ENCODE data around the gene OR5K3.

OR5K3 gene

GRCh38 chr3:98390366-98390765 is at the start of gene OR5K3:
Gene OR5K3, plus strand, starts transcription at chr3:98390666. Its CDS starts 0 bp downstream, at chr3:98390666.
- FAIRE-seq (no peak), DNase-seq (ENCODE audit: insufficient read length, low spot score) (no peak)
- no peak for TF ChIP-seq POLR2A (IDR thresholded peaks at IDR 0.05; ENCODE audit: low read depth, low read length)

DNA sequence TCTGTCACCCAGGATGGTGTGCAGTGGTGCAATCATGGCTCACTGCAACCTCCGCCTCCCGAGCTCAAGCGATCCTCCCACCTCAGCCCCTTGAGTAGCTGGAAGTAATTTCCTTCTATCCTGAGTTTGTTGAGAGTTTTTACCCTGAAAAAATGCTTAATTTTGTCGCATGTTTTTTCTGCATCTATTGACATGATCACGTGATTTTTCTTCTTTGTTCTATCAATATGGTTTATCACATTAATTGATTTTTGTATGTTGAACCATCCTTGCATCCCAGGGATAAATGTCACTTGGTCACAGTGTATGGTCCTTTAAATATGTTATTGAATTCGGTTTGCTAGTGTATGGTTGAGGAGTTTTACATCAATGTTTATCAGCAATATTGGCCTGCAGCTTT is 48.7 kb upstream of the OR5K3 start:
- TF ChIP-seq POLR2A (IDR thresholded peaks at IDR 0.05; ENCODE audit: low read depth, low read length): no peak
- DNase-seq (ENCODE audit: insufficient read length, low spot score): no peak
- no peak for FAIRE-seq

GRCh38 chr3:98343647-98344507 is 46.6 kb upstream of the OR5K3 start:
- peak; percentile 7 for DNase-seq (ENCODE audit: insufficient read length, low spot score)

GRCh38 chr3:98350082-98350481 is 40.4 kb upstream of the OR5K3 start:
- TF ChIP-seq POLR2A (IDR thresholded peaks at IDR 0.05; ENCODE audit: low read depth, low read length): no peak
- no peak for DNase-seq (ENCODE audit: insufficient read length, low spot score)
- FAIRE-seq: no peak

More at GRCh38 chr3:98343647-98344507, 46.6 kb upstream of the OR5K3 start:
- peak; percentile 58 for FAIRE-seq
- no peak for TF ChIP-seq POLR2A (IDR thresholded peaks at IDR 0.05; ENCODE audit: low read depth, low read length)

GRCh38 chr3:98353554-98353953 is 36.9 kb upstream of the OR5K3 start, which contains the start of gene OR5K4:
Gene OR5K4, plus strand, starts transcription at chr3:98353854. Its CDS starts 0 bp downstream, at chr3:98353854.
- no peak for DNase-seq (ENCODE audit: insufficient read length, low spot score)
- no peak for FAIRE-seq
- TF ChIP-seq POLR2A (IDR thresholded peaks at IDR 0.05; ENCODE audit: low read depth, low read length): no peak

GRCh38 chr3:98359250-98359649 is 31.2 kb upstream of the OR5K3 start:
- DNase-seq (ENCODE audit: insufficient read length, low spot score) (no peak), FAIRE-seq (no peak)
- TF ChIP-seq POLR2A (IDR thresholded peaks at IDR 0.05; ENCODE audit: low read depth, low read length): no peak

GRCh38 chr3:98359993-98360675 is 30.3 kb upstream of the OR5K3 start:
- TF ChIP-seq POLR2A (IDR thresholded peaks at IDR 0.05; ENCODE audit: low read depth, low read length): no peak
- no peak for DNase-seq (ENCODE audit: insufficient read length, low spot score)
- no peak for FAIRE-seq

GRCh38 chr3:98360681-98361080 is 29.8 kb upstream of the OR5K3 start:
- TF ChIP-seq POLR2A (IDR thresholded peaks at IDR 0.05; ENCODE audit: low read depth, low read length): no peak
- FAIRE-seq (no peak), DNase-seq (ENCODE audit: insufficient read length, low spot score) (no peak)

GRCh38 chr3:98361289-98361688 is 29.2 kb upstream of the OR5K3 start:
- no peak for FAIRE-seq
- DNase-seq (ENCODE audit: insufficient read length, low spot score): no peak
- TF ChIP-seq POLR2A (IDR thresholded peaks at IDR 0.05; ENCODE audit: low read depth, low read length): no peak

GRCh38 chr3:98367464-98368246 is 22.8 kb upstream of the OR5K3 start:
- no peak for TF ChIP-seq POLR2A (IDR thresholded peaks at IDR 0.05; ENCODE audit: low read depth, low read length)
- FAIRE-seq (no peak), DNase-seq (ENCODE audit: insufficient read length, low spot score) (no peak)

DNA sequence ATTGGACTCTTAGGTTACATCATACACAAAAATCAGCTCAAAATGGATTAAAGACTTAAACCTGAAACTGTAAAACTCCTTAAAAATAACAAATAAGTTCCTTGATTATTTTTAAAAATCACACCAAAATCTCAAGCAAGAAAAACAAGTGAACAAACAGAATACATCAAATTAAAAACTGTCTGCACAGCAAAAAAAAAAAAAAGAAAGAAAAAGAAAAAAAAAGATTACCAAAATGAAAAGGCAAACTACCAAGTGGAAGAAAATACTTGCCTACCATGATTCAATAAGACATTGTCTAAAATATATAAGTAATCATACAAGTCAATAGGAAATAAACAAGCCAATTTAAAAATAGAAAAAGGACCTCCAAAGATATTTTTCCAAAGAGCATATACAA is 19.3 kb upstream of the OR5K3 start:
- no peak for TF ChIP-seq POLR2A (IDR thresholded peaks at IDR 0.05; ENCODE audit: low read depth, low read length)
- DNase-seq (ENCODE audit: insufficient read length, low spot score) (no peak), FAIRE-seq (no peak)

DNA sequence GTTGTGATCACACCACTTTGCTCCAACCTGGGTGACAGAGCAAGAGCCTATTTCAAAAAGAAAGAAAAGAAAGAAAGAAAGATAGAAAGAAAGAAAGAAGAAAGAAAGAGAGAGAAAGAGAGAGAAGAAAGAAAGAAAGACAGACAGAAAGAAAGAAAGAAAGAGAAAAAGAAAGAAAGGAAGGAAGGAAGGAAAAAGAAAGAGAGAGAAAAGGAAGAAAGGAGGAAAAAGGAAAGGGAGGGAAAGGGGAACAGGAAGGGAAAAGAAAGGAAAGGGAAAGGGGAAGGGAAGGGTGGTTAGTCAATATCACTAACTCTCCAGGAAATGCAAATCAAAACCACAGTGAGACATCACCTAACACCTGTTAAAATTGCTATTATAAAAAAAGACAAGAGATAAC is 18.6 kb upstream of the OR5K3 start:
- no peak for TF ChIP-seq POLR2A (IDR thresholded peaks at IDR 0.05; ENCODE audit: low read depth, low read length)
- FAIRE-seq (no peak), DNase-seq (ENCODE audit: insufficient read length, low spot score) (no peak)

- DNase-seq (ENCODE audit: insufficient read length, low spot score) (no peak), FAIRE-seq (no peak)
- TF ChIP-seq POLR2A (IDR thresholded peaks at IDR 0.05; ENCODE audit: low read depth, low read length): no peak
These were observed 18.0 kb upstream of the OR5K3 start for GRCh38 chr3:98372445-98372844.

DNA sequence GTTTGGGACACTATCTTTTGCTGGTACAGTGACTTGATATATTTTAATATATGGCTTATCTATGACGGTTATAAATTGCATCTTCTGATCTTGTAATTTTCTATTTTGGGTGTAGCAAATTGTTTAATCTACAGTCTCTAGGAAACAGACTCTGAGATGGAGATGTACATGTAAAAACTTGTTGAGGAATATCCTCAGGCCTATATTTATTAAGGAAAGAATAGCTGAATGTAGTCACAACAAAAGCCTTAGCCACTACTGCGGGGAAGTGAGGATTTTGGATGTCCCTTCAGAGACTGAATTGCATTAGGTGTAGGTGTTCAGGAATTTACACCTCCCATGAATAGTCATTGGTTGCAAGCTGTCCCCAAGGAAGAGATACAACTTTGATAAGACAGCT is 13.8 kb upstream of the OR5K3 start:
- FAIRE-seq: no peak

More for the DNA sequence above, 13.8 kb upstream of the OR5K3 start:
- no peak for TF ChIP-seq POLR2A (IDR thresholded peaks at IDR 0.05; ENCODE audit: low read depth, low read length)
- no peak for DNase-seq (ENCODE audit: insufficient read length, low spot score)
